ENCODE data around the gene UBASH3B.
A peak's percentile ranks its signal among the peaks of the same experiment; 100 is the strongest.
"Not testable (repeated sequence)": the region's sequence is repeated elsewhere in the genome, so short reads cannot be mapped to it uniquely, and the experiment has no call there.

Gene UBASH3B

DNA sequence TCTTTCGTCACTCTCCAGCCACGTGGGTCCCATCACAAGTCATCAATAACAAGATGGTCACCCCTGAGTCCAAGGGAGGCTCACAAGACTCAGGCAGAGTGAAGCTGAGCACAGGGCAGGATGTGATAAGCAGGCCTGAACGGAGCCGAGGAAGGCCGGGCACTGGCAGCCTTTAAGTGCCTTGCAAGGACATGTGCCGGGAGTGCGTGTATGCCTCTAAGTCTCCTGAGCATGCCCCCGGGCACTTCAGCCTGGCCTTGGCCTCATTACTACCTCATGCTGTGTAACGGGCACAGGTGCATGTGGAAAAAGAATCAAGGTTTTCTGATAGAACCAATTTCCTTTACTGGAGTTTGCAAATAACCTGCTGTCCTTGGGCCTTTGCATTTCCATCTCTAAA lies 55.8 kb downstream of the UBASH3B start:
- DNase-seq, result no peak

DNA sequence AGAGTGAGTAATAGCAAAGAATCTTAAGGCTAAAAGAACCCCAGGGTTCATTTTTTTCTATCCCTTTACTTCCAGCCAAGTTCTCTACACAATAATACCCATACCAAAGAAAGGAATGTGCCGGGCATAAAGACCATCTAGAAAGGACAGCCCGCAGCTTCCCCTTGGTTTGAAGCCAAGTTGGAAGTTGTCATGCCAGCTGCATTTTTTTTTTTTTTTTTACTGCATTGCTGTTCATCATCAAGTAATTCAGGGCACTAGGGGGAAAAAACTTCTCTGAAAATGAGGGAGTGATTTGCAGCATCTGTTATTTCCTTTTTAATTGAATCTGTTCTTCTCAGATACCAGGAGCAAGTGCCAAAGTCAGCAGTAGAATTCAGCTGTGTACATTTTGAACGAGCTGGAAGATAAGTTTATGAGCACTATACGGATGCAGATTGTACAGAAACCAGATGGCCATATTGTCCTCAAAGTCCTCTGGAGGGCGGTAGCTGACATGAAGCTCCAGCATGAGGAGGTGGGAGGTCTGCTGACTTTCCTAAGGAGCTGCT lies 56.4 kb downstream of the UBASH3B start:
- DNase-seq, result no peak

DNA sequence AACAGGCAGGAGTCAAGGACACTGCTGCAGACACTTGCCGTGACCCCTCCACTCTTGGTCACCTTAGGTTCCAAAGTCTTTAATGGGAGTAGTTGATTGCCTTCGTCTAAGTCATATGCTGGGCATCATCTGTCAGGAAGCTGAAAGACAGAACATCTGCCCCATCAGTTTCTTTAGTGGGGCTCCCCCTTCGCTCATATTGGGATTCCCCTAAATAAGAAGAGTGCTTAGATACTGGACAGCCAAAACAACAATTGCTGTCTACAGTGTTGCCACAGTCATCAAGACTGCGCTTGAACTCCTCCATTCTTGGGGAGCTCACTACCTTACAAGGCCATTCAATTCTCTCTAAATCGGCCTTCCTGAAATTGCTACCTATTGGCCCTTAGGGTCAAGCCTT lies 58.5 kb downstream of the UBASH3B start:
- no peak for DNase-seq

DNA sequence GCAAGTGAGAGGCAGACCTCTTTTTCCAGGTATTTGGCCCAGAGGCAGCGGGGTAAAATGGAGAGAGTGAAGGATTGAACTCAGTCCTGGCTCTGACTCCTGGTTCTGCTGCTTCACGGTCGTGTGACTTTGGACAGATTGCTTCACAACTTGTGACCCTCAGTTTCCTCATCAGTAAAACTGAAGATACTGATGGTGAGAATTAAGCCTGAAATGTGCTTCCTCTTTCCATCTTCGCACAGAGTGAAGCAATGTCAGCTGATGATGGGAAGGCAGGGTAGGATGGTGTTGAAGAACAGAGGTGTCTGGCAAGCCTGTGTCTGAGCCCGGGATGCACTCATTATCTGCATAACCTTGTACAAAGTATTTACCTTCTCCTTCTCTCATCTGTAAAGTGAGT lies 59.0 kb downstream of the UBASH3B start:
- DNase-seq, result no peak

DNA sequence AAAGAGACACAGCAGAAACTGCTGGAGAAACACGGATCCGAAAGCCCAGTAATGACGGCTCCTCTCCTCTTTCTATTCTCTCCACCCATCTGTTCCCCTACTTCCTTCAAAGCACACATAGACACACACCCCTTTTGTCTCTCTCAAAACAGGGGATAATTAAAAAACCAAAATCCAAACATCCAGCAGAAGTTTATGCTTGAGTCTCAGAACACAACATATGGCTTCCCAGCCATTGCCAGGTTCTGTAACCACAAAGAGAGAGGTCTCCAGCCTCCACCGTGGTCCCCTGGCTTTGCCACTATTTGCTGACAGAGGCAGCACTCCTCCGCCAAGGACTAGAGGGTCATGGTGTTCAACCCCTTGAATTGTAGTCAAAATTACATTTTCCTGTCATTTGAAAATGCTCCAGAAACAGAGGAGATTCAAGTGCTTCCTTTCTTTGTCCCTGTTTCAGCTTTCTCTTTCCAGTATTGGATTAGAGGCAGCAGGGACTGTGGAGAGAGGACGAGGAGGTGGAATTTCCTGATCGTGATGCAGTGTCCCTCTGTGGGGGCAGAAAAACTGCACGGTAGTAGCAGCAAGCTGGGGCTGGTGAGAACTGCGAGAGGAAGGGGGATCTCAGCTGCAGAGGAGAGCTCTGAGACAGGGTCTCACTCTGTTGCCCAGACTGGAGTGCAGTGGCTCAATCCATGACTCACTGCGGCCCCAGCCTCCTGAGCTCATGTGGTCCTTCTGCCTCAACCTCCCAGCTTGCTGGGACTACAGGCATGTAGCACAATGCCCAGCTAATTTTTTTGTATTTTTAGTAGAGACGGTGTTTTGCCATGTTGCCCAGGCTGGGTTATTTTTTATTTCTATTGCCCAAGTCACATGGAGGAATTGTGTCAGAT lies 60.3 kb downstream of the UBASH3B start:
- no peak for DNase-seq

DNA sequence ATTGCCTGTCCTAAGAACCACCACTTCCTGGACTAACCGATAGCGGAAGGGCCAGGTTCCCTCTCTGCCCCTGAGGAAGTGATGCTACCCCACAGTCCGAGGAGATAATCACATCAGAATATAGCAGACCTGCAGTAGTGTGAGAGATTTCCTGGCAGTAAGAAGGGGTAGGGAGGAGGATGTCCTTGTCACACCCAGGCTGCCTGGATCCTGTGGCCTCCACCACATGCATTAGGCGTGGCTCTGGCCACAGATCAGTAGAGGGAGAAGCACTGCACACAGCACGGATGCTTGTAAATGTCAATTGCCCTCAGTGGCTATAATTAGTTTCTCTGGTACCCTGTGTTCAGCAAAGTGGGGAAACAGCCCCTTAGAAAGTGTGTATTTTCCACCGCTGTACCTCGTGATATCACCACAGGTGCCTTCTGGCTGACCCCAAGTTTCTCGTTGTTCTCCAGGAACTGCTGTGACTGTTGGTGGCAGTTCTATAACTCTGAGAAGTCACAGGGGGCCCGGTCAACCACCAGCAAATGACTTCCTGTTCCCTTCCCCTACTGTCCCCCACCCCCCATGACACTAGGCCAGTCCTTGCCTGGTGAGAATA lies 61.8 kb downstream of the UBASH3B start:
- peak; percentile 37 for DNase-seq

DNA sequence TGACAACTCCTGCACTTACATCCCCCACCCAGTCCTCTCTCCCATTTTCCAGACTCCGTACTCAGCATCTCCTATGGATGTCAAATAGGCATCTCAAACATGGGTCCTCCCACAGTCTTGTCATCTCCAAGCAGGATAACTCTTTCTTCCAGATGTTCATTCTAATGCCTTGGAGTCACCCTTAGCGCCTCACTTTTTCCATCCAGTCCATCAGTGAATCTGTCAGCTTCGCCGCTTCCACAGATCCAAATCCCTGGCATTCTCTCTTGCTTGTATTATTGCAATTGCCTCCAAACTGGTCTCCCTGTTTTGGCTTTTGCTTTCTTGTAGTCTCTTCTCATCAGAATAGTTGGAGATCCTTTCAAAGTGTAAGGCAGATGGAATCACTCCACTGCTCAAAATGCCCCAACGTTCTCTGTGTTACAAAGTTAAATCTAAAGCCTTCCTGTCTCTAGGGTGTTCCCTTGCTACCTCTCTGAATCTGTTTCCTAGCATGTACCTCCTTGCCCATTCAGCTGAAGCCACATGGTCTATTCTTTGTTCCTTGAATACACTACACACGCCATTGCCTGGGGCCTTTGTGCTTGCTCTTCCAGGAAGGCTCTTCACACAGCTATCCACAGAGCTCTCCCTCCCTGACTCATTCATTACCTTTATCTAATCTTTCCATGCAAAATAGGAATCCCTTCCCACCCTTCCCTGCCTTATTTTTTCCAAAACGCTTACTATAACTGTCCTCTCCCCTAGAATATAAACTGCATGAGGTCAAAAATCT lies 64.8 kb downstream of the UBASH3B start:
- no peak for DNase-seq

DNA sequence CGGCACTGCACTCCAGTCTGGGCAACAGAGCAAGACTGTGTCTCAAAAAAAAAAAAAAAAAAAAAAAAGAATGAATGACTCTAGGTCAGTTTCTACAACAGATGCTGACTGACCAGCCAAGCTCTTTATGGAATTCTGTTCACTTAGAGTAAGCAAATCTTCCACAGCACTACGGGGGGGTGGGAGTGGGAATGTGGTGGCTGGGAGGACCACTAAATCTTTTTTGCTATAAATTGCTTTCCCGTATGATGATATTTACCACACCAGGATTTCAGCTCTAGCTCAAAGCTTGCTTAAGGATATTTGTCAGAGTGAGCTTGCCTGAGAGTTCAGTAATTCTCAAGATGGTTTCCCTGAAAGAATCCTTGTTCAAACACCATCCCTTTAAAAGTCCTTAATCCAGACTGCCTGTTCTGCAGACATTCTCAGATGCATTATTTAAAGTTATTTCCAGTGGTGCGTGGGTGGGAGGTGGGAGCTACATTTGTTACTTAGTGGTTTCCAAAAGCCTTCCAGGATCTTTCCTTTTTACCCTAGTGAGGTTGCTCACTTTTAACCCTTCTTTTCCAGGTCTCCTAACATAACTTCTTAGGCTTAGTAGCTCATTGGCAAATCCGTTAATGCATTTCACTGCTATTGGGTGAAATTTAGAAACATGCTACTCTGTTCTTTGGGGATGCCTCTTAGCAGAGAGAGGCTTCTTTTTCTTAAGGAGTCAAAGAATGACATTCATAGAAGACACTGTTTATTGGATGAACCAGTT lies 65.9 kb downstream of the UBASH3B start:
- no peak for DNase-seq

DNA sequence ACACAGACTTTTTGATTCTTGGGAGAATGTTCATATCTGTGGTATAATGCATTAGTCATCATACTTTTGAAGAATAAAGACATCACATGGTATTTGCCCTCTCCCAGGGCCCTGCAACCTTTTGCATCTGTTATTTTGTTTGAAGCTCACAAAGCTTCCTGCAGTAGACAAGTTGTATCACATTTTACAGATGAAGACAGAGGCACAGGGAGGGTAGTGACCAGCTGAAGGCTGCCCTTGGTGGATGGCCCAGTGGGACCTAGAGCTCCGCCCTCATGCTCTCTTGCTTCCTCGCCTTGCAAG lies 66.4 kb downstream of the UBASH3B start:
- peak; percentile 66 for DNase-seq

DNA sequence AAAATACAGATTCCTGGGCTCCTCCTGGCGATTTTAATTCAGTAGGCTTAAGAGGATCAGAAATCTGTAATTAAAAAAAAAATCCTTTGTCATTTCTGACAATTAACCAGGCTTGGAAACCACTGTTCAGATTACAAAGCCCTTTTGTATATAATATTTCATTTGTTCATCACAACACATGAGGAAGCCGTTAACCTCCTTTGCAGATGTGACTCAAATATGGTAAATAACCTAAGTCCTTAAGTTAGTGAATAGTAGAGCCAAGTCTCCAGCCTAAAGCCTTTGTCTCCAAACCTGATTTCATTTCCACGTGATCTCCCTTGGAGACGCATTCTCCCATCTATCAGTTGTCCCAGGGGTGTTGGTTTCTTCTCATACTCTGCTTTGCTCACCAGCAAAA lies 67.6 kb downstream of the UBASH3B start:
- no peak for DNase-seq

DNA sequence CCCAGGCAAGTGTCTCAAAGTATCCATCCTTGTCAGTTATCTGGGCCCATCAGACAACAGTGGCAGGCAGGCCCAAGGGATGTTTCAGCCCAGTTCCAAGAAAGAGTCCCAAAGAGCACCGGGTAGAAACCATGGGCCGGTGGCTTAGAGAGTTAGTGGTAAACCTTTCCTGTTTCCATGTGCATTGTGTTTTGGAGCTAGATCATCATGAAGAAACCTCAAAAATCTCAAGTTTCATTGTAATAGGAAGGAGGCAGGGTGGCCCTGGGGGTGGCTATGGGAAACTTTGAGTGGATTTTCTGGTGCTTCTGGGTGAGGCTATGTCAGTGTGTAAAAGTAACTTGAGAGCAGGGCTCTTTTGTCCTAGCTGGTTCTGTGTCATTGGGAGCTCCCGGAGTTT lies 68.1 kb downstream of the UBASH3B start:
- no peak for DNase-seq

DNA sequence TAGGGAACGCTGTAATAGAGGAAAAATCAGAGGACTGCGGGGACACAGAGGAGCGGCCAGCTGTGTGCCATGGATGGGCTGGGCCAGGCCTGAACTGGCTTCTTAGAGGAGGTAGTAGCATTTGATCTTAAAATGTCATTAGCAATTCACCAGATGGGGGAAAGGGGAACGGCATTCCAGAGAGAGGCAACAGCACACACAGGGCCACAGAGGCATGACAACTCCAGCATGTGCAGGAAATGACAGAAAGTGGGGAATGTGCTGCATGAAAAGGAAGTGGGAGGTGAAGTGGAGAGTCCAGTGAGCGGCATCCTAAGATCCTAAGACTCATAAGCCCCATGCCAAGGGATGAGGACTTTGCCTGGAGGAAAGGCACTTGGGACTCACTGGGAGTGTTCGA lies 69.0 kb downstream of the UBASH3B start:
- no peak for DNase-seq

DNA sequence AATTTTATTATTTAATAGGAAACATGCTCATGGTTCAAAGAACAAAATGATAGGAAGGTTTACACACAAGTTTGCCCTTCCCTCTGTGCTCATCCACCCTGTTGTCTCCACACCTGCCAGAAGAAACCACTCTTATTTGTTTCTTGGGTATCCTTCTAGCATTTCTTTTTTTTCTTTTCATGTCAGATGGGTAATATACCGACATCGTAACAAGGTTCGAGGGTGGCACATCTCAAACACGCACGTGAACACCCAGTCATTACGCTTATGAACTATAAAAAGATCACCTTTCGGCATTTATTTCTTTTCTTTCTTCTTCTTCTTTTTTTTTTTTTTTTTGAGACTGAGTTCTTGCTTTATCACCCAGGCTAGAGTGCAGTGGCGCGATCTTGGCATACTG lies 70.5 kb downstream of the UBASH3B start:
- DNase-seq, result no peak

DNA sequence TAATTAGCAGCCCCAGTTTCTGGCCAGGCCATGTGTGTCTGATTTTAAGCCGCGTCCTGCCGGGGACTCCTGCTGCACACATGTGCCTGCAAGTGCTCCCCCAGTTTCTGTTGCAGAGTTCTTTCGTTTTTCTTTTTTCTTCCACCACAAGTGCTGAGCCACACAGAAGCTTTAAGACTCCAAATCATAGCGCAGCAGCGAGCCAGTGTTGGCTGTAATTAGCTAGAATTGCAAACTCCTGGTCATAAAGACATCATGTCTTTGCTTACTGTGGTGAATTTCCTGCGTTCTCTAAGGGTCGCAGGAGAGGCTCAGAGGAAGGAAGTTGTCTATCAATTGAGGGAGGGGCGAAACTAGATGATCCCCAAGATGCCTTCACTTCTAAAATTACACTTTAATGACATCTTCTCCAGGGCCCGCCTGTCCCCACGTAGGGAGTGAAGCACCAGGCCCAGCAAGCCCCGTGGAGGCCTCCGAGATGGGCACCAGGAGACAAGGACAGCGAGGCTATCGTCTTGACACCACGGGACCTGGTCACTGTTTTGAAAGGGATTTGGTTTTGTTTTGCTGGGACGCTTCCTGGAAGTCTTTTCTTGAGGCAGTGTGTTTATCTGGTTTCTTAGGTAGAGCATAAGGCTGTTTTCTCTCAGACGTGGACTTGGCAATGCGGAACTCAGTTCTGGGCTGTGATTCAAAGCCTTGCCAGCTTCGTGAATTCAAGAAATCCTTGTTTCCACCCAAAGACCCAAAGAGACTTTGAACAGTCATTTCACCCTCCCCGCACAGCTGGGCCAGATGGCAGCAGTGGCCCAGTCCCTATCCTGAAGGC lies 71.8 kb downstream of the UBASH3B start:
- DNase-seq, result peak; percentile 65

DNA sequence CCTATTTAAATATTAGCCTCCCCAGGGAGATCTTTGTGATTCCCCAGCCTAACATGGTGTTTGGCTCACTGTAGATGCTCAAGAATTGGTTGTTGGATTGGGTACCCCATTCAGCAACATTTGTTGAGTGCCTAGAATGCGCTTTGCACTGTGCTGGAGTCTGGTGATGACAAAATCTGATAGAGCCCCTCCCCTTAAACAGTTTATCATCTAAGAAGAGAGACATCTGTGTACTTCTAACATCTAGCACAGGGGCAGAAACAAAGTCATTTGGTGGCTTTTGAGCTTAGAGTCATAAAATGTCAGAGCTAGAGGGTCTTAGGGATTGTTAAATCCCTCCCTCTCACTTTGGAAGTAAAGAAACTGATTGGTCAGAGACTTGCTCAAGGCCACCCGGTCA lies 73.0 kb downstream of the UBASH3B start:
- no peak for DNase-seq

DNA sequence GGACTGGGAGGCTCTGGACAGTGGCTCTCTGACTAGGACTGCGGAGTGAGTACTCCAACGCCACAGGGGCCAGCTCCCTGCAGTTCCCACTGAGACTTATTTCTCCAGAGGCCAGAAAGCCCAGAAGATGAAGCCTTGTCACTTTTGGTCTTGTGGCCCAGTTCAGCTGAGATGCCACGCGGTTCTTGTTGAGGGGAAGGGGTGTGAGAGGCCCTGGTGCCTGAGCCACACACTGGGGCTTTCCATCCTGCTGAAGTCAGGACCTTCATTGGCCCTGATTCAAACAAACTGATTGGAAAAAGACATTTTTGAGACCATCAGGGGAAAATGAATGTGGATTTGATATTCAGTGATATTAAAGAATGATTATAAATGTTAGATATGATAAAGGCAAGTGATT lies 73.6 kb downstream of the UBASH3B start:
- DNase-seq, result no peak

DNA sequence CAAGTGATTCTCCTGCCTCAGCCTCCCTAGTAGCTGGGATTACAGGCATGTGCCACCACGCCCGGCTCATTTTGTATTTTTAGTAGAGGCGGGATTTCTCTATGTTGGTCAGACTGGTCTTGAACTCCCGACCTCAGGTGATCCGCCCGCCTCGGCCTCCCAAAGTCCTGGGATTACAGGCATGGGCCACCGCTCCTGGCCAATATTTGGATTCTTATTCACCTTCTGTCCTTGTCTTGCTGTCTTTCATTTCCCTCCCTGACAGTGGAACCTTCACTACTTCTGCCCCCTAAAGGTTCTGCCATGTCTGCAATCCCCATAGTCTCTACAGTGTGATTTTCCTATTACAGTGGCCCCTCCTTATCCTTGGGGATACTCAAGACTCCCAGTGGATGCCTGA lies 75.2 kb downstream of the UBASH3B start:
- DNase-seq, result not testable (repeated sequence)

DNA sequence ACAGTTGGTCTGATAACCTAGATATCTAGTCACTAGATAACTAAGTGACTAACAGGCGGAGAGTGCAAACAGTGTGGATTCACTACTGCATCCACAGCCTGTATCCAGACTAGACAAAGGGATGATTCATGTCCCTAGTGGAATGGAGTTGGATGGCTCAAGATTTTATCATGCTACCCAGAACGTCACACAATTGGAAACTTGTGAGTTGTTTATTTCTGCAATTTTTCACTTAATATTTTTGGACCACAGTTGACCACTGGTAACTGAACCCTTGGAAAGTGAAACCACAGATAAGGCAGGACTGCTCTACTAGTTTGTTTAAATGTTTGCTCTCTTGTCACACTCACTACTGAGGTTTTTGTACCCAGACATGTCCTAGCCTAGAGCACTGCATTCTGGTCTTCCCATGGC lies 76.0 kb downstream of the UBASH3B start:
- no peak for DNase-seq

DNA sequence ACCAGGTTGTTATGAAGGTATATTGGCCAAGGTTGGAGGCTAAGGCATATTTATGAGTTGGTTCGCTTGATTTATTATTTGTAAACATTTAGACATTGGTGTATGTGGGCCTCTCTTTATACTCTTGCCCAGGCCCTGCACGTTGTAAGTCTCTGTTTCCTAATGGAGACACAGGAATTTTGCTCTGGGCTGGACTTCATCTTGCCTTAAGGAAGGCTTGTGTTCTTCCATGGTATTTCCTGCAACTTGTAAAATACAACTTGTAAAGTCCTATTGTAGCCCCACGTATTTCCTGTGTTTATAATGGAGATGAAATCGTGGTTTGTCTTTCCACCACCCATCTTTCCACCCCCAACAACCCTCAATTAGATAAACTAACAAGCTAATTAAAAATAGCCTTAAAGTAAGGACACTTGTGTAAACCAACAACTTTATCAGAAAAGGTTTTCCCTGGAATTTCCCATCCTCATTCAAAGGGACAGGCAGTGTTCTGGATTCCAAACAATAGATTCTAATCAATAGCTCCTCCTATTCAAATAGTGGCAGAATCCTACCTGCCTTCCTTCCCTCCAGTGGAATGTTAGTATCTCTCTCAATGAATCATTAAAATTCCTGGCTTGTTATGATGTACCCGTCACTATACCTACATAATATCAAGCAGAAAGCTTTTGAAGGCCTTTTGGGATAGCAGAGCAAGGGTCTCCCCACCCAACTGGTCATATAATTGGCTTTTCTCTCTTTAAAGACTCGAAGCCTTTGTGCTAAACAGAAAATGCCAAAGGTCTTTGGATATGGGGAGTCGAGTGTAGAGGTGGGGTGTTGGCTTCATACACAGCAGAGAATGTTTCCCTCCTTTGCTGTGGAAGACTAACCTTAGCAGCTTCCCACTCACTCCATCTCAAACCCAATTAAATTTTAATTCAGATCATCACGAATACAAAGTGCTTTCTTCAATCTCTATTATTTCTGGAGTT lies 77.1 kb downstream of the UBASH3B start:
- DNase-seq, result no peak

DNA sequence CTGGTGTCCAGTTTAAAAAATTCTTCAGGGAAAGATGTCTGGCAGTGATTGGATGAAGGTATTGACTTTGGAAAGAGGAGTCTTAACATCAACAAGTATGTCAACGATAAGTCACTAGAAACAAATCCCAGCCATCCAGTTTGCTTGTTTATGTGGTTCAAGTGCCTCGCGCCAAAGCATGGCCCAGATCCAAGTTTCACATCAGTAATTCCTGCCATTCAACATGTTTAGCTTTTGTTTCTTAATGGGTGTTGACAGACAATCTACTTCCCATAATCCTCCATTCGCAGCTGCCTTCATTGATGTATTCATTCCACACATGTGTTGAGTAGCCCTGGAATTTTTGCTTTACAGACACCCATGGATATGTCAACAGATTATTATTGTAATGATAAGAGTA lies 77.8 kb downstream of the UBASH3B start:
- no peak for DNase-seq

Data from CD4-positive, alpha-beta T cell treated with Interleukin-4 for 4 hours (primary cell).